SU-DHL-6 (cell line): ENCODE results near the gene ANO7.

ENCODE experiments used
- EZH2phosphoT487 ChIP-seq: fragments of 200-600 bp; sonication (generic), shearing (Covaris generic); conservative IDR thresholded peaks from 2 replicates; pipeline ENCODE4 v1.6.1; 2018; ENCODE audit warnings: mild to moderate bottlenecking, antibody characterized with exemption, low read length, moderate library complexity, mixed read lengths
- TF ChIP-seq, protein P1 (sequence below): fragments of 200-600 bp; sonication (generic); IDR thresholded peaks from one replicate; pipeline ENCODE4 v1.5.1; 2017; ENCODE audit warnings: antibody characterized with exemption, mild to moderate bottlenecking, low read length, moderate library complexity; ENCODE audit not compliant: insufficient read depth, poor library complexity, severe bottlenecking

GRCh38 chr2:241179899-241180298, 8.6 kb upstream of the ANO7 start:
- TF ChIP-seq, protein P1, sequence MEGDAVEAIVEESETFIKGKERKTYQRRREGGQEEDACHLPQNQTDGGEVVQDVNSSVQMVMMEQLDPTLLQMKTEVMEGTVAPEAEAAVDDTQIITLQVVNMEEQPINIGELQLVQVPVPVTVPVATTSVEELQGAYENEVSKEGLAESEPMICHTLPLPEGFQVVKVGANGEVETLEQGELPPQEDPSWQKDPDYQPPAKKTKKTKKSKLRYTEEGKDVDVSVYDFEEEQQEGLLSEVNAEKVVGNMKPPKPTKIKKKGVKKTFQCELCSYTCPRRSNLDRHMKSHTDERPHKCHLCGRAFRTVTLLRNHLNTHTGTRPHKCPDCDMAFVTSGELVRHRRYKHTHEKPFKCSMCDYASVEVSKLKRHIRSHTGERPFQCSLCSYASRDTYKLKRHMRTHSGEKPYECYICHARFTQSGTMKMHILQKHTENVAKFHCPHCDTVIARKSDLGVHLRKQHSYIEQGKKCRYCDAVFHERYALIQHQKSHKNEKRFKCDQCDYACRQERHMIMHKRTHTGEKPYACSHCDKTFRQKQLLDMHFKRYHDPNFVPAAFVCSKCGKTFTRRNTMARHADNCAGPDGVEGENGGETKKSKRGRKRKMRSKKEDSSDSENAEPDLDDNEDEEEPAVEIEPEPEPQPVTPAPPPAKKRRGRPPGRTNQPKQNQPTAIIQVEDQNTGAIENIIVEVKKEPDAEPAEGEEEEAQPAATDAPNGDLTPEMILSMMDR = no peak
- TF ChIP-seq EZH2phosphoT487 = no peak
